ENCODE data around the gene ASAP2.

- no peak for TF ChIP-seq POLR2A (IDR thresholded peaks at IDR 0.05; ENCODE audit: low read depth, low read length)
- TF ChIP-seq POLR2AphosphoS5 (IDR thresholded peaks at IDR 0.05; ENCODE audit: low read depth, low read length), result no peak
- TF ChIP-seq TAF1 (IDR thresholded peaks at IDR 0.05; ENCODE audit: borderline replicate concordance, low read depth, low read length), result no peak
Measured at GRCh38 chr2:9297156-9297555, 90.5 kb downstream of the ASAP2 start.
